B cell (primary cell): Measurements from ENCODE around the gene NDUFS4.

Experiments
- CTCF ChIP-seq: fragments of 200-600 bp; IDR thresholded peaks from one replicate; pipeline ENCODE4 v1.8.0; 2022; ENCODE audit warnings: antibody characterized with exemption, mild to moderate bottlenecking
- EZH2 ChIP-seq: IDR thresholded peaks from 2 replicates; pipeline ENCODE4 v1.6.1; 2012; ENCODE audit warnings: borderline replicate concordance, low read depth, mild to moderate bottlenecking, moderate library complexity, low read length; ENCODE audit not compliant: insufficient read depth, poor library complexity, severe bottlenecking

- TF ChIP-seq CTCF: no peak
- no peak for TF ChIP-seq EZH2
These were observed 15.4 kb downstream of the NDUFS4 start for GRCh38 chr5:53575831-53576230.
